Measurements from ENCODE around the gene BLNK. TPM values are rescaled to one million over a fixed set of nuclear protein-coding genes. Genes with fewer than 3 reads are reported as not detected.
A peak's percentile ranks its signal among the peaks of the same experiment; 100 is the strongest.

The BLNK gene
- total RNA-seq, 6 donors from 2014 or later, result 7.0 to 17.8 (median 10.8) TPM

GRCh38 chr10:96289218-96289910, 18.0 kb upstream of the BLNK start:
- WGBS, 2 donors, result 95% methylated on average over 9 of the region's 9 CpGs
- Histone ChIP-seq H3K36me3 (no peaks in the 10 kb centered on the region), H3K27me3 (no peaks in the 10 kb centered on the region), H3K4me1 (peaks cover 4 to 14% (median 9%) of the 10 kb centered on the region in 4 donors), H3K4me3 (no peak overlapping the region), H3K27ac (no peak overlapping the region), H3K9me3 (no peaks in the 10 kb centered on the region)
- TF ChIP-seq POLR2AphosphoS5 (IDR thresholded peaks at IDR 0.05) (no peak), EP300 (IDR thresholded peaks at IDR 0.05) (no peak), CTCF (IDR thresholded peaks at IDR 0.05) (no peak)
- ATAC-seq (ENCODE audit: low FRiP score in 2 of 2), result no peak
- no peak for DNase-seq

- WGBS, 2 donors, result 43 to 51% methylated on average over 5 of the region's 5 CpGs
- H3K4me3 ChIP-seq, result no peak overlapping the region
- no peak for TF ChIP-seq POLR2AphosphoS5 (IDR thresholded peaks at IDR 0.05)
- no peak for DNase-seq
- H3K27me3 ChIP-seq, result no peaks in the 10 kb centered on the region
- no peak for ATAC-seq (ENCODE audit: low FRiP score in 2 of 2)
- H3K36me3 ChIP-seq, result no peaks in the 10 kb centered on the region
- H3K4me1 ChIP-seq, result peaks cover 4 to 15% (median 9%) of the 10 kb centered on the region in 4 donors
- peak overlapping the region in 1 of 4 donors; percentile 57 for H3K27ac ChIP-seq
- no peaks in the 10 kb centered on the region for H3K9me3 ChIP-seq
These were observed 16.8 kb upstream of the BLNK start for GRCh38 chr10:96288151-96288621.

GRCh38 chr10:96287392-96288105, 16.2 kb upstream of the BLNK start:
- DNase-seq, result peak in 1 of 2 donors; percentile 44

GRCh38 chr10:96285331-96285752, 14.0 kb upstream of the BLNK start:
- DNase-seq (no peak), ATAC-seq (ENCODE audit: low FRiP score in 2 of 2) (no peak)
- no peaks in the 10 kb centered on the region for H3K9me3 ChIP-seq
- no peaks in the 10 kb centered on the region for H3K36me3 ChIP-seq
- peaks cover 4 to 17% (median 9%) of the 10 kb centered on the region in 4 donors for H3K4me1 ChIP-seq
- no peak for TF ChIP-seq POLR2A (IDR thresholded peaks at IDR 0.05)
- no peak for TF ChIP-seq CTCF (IDR thresholded peaks at IDR 0.05)
- no peak for TF ChIP-seq POLR2AphosphoS5 (IDR thresholded peaks at IDR 0.05)
- no peak for TF ChIP-seq EP300 (IDR thresholded peaks at IDR 0.05)
- H3K27me3 ChIP-seq, result no peaks in the 10 kb centered on the region
- H3K4me3 ChIP-seq, result no peak overlapping the region
- H3K27ac ChIP-seq, result no peak overlapping the region
- 88 to 94% methylated on average over 8 of the region's 8 CpGs for WGBS, 2 donors

More at GRCh38 chr10:96287392-96288105, 16.2 kb upstream of the BLNK start:
- Histone ChIP-seq H3K27ac (peak overlapping the region in 3 of 4 donors; percentile 40 to 67 (median 57)), H3K9me3 (no peaks in the 10 kb centered on the region), H3K4me1 (peaks cover 4 to 17% (median 9%) of the 10 kb centered on the region in 4 donors), H3K4me3 (no peak overlapping the region), H3K36me3 (no peaks in the 10 kb centered on the region), H3K27me3 (no peaks in the 10 kb centered on the region)
- ATAC-seq (ENCODE audit: low FRiP score in 2 of 2), result peak; percentile 51 to 77
- 21 to 26% methylated on average over 6 of the region's 6 CpGs for WGBS, 2 donors
- TF ChIP-seq POLR2A (IDR thresholded peaks at IDR 0.05) (no peak), EP300 (IDR thresholded peaks at IDR 0.05) (peak in 1 of 4 donors; percentile 16), POLR2AphosphoS5 (IDR thresholded peaks at IDR 0.05) (peak in 1 of 2 donors; percentile 40), CTCF (IDR thresholded peaks at IDR 0.05) (peak in 1 of 6 experiments; percentile 23)

- Histone ChIP-seq H3K36me3 (no peaks in the 10 kb centered on the region), H3K4me3 (no peak overlapping the region), H3K27me3 (no peaks in the 10 kb centered on the region), H3K4me1 (peaks cover 4 to 17% (median 9%) of the 10 kb centered on the region in 4 donors), H3K27ac (no peak overlapping the region), H3K9me3 (no peaks in the 10 kb centered on the region)
- WGBS, 2 donors, result 54 to 63% methylated on average over 6 of the region's 6 CpGs
- no peak for TF ChIP-seq POLR2AphosphoS5 (IDR thresholded peaks at IDR 0.05)
- TF ChIP-seq EP300 (IDR thresholded peaks at IDR 0.05), result no peak
- no peak for TF ChIP-seq CTCF (IDR thresholded peaks at IDR 0.05)
- TF ChIP-seq POLR2A (IDR thresholded peaks at IDR 0.05), result no peak
- no peak for ATAC-seq (ENCODE audit: low FRiP score in 2 of 2)
- no peak for DNase-seq
These were observed 12.4 kb upstream of the BLNK start for GRCh38 chr10:96283756-96284155.

All from upper lobe of left lung (tissue), 6 donors.